CD14-positive monocyte (primary cell): Measurements from ENCODE around the gene MS4A7. TPM values are rescaled to one million over a fixed set of nuclear protein-coding genes. Genes with fewer than 3 reads are reported as not detected.

ENCODE experiments used
- DNase-seq, 3 donors: peaks; one replicate each; pipeline ENCODE4 v3.0.0-alpha.2; 2011 to 2022
- H2AFZ ChIP-seq: 2 replicates; pipeline ENCODE4 v1.6.0; 2012; ENCODE audit warnings: mild to moderate bottlenecking, low read depth, low read length, inconsistent platforms; ENCODE audit not compliant: insufficient read depth, poor library complexity, severe bottlenecking
- H3K27ac ChIP-seq, 2 donors: 1 replicate in 1 of 2; 2 replicates in 1 of 2; pipeline ENCODE4 v1.5.1; 2012 to 2013; ENCODE audit warnings: low read length in 2 of 2, control low read depth in 1 of 2, inconsistent platforms in 1 of 2, low read depth in 1 of 2, mild to moderate bottlenecking in 1 of 2
- H3K27me3 ChIP-seq, 2 donors: one replicate each; pipeline versions ENCODE4 v1.6.0 to v1.6.1; 2011 to 2013; ENCODE audit warnings: low read length in 2 of 2; ENCODE audit not compliant: control insufficient read depth in 2 of 2, insufficient read depth in 2 of 2
- H3K36me3 ChIP-seq, 2 donors: replicated peaks in 1 of 2; 1 replicate in 1 of 2; 2 replicates in 1 of 2; pipeline versions ENCODE4 v1.5.1 to v1.6.1; 2012 to 2013; ENCODE audit warnings: low read length in 2 of 2, control low read depth in 1 of 2, inconsistent platforms in 1 of 2, mild to moderate bottlenecking in 1 of 2; ENCODE audit not compliant: insufficient read depth in 2 of 2, control insufficient read depth in 1 of 2
- H3K4me1 ChIP-seq, 2 donors: 1 replicate in 1 of 2; 2 replicates in 1 of 2; pipeline versions ENCODE4 v1.5.1 to v1.6.1; 2012 to 2013; ENCODE audit warnings: low read length in 2 of 2, control low read depth in 1 of 2, inconsistent platforms in 1 of 2, mild to moderate bottlenecking in 1 of 2, moderate library complexity in 1 of 2; ENCODE audit not compliant: insufficient read depth in 2 of 2, control insufficient read depth in 1 of 2
- H3K4me2 ChIP-seq: replicated peaks from 2 replicates; pipeline ENCODE3; 2012; ENCODE audit warnings: low read length, moderate library complexity, mild to moderate bottlenecking; ENCODE audit not compliant: poor library complexity, severe bottlenecking; ENCODE audit errors: extremely low read depth
- H3K4me3 ChIP-seq, 3 experiments: fragments of 200-600 bp in 1 of 3; sonication (generic) in 1 of 3; replicated peaks in 1 of 3; 1 replicate in 2 of 3; 2 replicates in 1 of 3; pipeline ENCODE4 v1.5.1; 2011 to 2013; ENCODE audit warnings: low read length in 3 of 3, mild to moderate bottlenecking in 3 of 3, control low read depth in 2 of 3, low read depth in 2 of 3, inconsistent platforms in 1 of 3, moderate library complexity in 1 of 3
- H3K79me2 ChIP-seq: 2 replicates; pipeline ENCODE4 v1.6.0; 2012; ENCODE audit warnings: mild to moderate bottlenecking, control low read depth, inconsistent platforms, low read length, moderate library complexity; ENCODE audit not compliant: insufficient read depth
- H3K9ac ChIP-seq: 2 replicates; pipeline ENCODE4 v1.6.0; 2017; ENCODE audit warnings: low read length, mild to moderate bottlenecking; ENCODE audit not compliant: insufficient read depth, poor library complexity, severe bottlenecking
- H3K9me3 ChIP-seq, 2 donors: replicated peaks in 1 of 2; 1 replicate in 1 of 2; 2 replicates in 1 of 2; pipeline versions ENCODE4 v1.5.1 to v1.6.1; 2012 to 2013; ENCODE audit warnings: low read length in 2 of 2, control low read depth in 1 of 2; ENCODE audit not compliant: control insufficient read depth in 1 of 2, insufficient read depth in 1 of 2
- H4K20me1 ChIP-seq: 2 replicates; pipeline ENCODE4 v1.6.0; 2012; ENCODE audit warnings: mild to moderate bottlenecking, low read length, control low read depth, moderate library complexity; ENCODE audit not compliant: insufficient read depth
- H3K27ac Mint-ChIP-seq, 7 donors: one replicate each; pipeline ENCODE4 v1.8.0; 2020; ENCODE audit warnings: mild to moderate bottlenecking in 7 of 7, mixed read lengths in 7 of 7, moderate library complexity in 6 of 7, inconsistent platforms in 2 of 7
- H3K27me3 Mint-ChIP-seq, 3 donors: one replicate each; pipeline ENCODE4 v1.8.0; 2021 to 2022; ENCODE audit warnings: low read depth in 3 of 3, mild to moderate bottlenecking in 3 of 3, mixed read lengths in 3 of 3, moderate library complexity in 3 of 3, inconsistent platforms in 1 of 3
- H3K36me3 Mint-ChIP-seq, 2 donors: one replicate each; pipeline ENCODE4 v1.8.0; 2020; ENCODE audit warnings: mixed read lengths in 2 of 2, inconsistent platforms in 1 of 2, mild to moderate bottlenecking in 1 of 2
- H3K4me1 Mint-ChIP-seq: one replicate; pipeline ENCODE4 v1.8.0; 2020; ENCODE audit warnings: mild to moderate bottlenecking, mixed read lengths
- H3K4me3 Mint-ChIP-seq, 2 donors: one replicate each; pipeline ENCODE4 v1.8.0; 2020; ENCODE audit warnings: mild to moderate bottlenecking in 2 of 2, mixed read lengths in 2 of 2, moderate library complexity in 1 of 2
- H3K9me3 Mint-ChIP-seq, 7 donors: one replicate each; pipeline ENCODE4 v1.8.0; 2020 to 2022; ENCODE audit warnings: mixed read lengths in 7 of 7, mild to moderate bottlenecking in 6 of 7, moderate library complexity in 6 of 7, inconsistent platforms in 2 of 7
- WGBS: methylation state at CpG from one replicate; pipeline ENCODE4 v1.1.5; 2013; ENCODE audit warnings: missing lambda C conversion rate; ENCODE audit not compliant: insufficient coverage; 5-methylcytosine and 5-hydroxymethylcytosine counted together
- intact Hi-C, 2 donors: fragments of 100-400 bp; cut with micrococcal nuclease; formaldehyde crosslinking; loops; one replicate each; pipeline versions ENCODE4 v1.15.0 to v1.15.1; 2023
- polyA minus RNA-seq: library from RNA; depleted of rRNA, polyadenylated mRNA; stranded (reverse); fragments of >200 nt; gene quantifications from 2 replicates; pipeline ENCODE4 v1.2.3, GENCODE V29; 2012
- polyA plus RNA-seq, 3 donors: library from polyadenylated mRNA; depleted of rRNA in 1 of 3; unstranded in 2 of 3; stranded (reverse) in 1 of 3; fragments of 300-500 nt in 2 of 3; fragments of >200 nt in 1 of 3; fragmentation: Illumina TruSeq in 2 of 3; gene quantifications; 1 replicate in 2 of 3; 2 replicates in 1 of 3; pipeline ENCODE4 v1.2.3, GENCODE V29; 2012 to 2021
- total RNA-seq, 12 experiments: library from RNA in 1 of 12; stranded (reverse) in 1 of 12; fragments of 120-200 nt in 1 of 12; gene quantifications; one replicate each; pipeline ENCODE4 v1.2.4 and lab custom pipeline; 2013 to 2026; ENCODE audit warnings: mixed read lengths in 6 of 12, inconsistent platforms in 1 of 12
- TF ChIP-seq, protein P1 (sequence below): fragments of 200-600 bp; IDR thresholded peaks from one replicate; pipeline ENCODE4 v1.8.0; 2022; ENCODE audit warnings: antibody characterized with exemption, mild to moderate bottlenecking

Gene MS4A7, protein sequence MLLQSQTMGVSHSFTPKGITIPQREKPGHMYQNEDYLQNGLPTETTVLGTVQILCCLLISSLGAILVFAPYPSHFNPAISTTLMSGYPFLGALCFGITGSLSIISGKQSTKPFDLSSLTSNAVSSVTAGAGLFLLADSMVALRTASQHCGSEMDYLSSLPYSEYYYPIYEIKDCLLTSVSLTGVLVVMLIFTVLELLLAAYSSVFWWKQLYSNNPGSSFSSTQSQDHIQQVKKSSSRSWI
- 250 TPM for total RNA-seq (2013)
- polyA plus RNA-seq, result 100 to 1,000 TPM; 181 to 596 (median 504) TPM
- 125 and 214 TPM in 2 replicates for polyA minus RNA-seq
- total RNA-seq (lab: John Stamatoyannopoulos, UW), result 76.6 to 347 (median 245) reads per million in 11 experiments

DNA sequence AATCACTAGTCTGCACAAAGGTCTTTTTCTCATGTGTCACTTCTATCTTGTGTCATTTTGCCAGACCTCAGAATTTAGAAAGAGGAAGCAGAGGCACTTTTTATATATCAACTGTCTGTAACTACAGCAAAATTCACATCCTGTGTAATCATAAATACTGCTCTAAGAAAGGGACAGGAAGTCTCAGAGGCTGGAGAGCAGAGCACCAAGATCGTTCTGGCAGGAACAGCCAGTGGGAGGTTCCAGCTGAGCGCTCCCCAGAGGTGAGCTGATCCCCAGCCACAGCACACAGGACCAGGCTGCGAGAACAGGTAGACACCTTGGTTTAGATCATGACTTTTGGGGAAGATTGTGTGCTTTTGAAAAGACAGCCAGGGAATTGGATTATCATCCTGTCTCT, at the start of gene MS4A7:
TSS of gene MS4A7 (plus strand) at position 179 of the 400 bp plus-strand sequence. CDS start 4,610 bp downstream, outside the sequence.
- Histone ChIP-seq H3K79me2 (peaks cover 46% of the 10 kb centered on the region), H3K4me1 (peaks cover 56 to 77% of the 10 kb centered on the region in 2 donors), H3K27ac (peak within 1 kb of the TSS; percentile 95 to 99), H3K36me3 (peaks cover 7 to 23% of the 10 kb centered on the region in 2 donors), H2AFZ (no peak within 1 kb of the TSS), H3K9ac (peak within 1 kb of the TSS; percentile 90), H3K4me3 (peak within 1 kb of the TSS; percentile 64 to 92 (median 87)), H3K4me2 (peak within 1 kb of the TSS; percentile 94), H4K20me1 (no peaks in the 10 kb centered on the region), H3K9me3 (no peaks in the 10 kb centered on the region), H3K27me3 (no peaks in the 10 kb centered on the region)
- H3K9me3 Mint-ChIP-seq, result peaks cover 0 to 8% (median 4%) of the 10 kb centered on the region in 7 donors
- H3K4me3 Mint-ChIP-seq, result peak within 1 kb of the TSS; percentile 94 to 98
- peaks cover 38 to 52% of the 10 kb centered on the region in 2 donors for H3K36me3 Mint-ChIP-seq
- intact Hi-C loops, result no loop called here
- WGBS, result 0% methylated on average over 3 of the region's 3 CpGs
- peak within 1 kb of the TSS; percentile 97 to 100 (median 99) for H3K27ac Mint-ChIP-seq
- peaks cover 70% of the 10 kb centered on the region for H3K4me1 Mint-ChIP-seq
- TF ChIP-seq, protein P1, sequence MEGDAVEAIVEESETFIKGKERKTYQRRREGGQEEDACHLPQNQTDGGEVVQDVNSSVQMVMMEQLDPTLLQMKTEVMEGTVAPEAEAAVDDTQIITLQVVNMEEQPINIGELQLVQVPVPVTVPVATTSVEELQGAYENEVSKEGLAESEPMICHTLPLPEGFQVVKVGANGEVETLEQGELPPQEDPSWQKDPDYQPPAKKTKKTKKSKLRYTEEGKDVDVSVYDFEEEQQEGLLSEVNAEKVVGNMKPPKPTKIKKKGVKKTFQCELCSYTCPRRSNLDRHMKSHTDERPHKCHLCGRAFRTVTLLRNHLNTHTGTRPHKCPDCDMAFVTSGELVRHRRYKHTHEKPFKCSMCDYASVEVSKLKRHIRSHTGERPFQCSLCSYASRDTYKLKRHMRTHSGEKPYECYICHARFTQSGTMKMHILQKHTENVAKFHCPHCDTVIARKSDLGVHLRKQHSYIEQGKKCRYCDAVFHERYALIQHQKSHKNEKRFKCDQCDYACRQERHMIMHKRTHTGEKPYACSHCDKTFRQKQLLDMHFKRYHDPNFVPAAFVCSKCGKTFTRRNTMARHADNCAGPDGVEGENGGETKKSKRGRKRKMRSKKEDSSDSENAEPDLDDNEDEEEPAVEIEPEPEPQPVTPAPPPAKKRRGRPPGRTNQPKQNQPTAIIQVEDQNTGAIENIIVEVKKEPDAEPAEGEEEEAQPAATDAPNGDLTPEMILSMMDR, result no peak
- H3K27me3 Mint-ChIP-seq, result peaks cover 0 to 4% (median 0%) of the 10 kb centered on the region in 3 donors
- DNase-seq, result peak; percentile 89 to 96 (median 92)

DNA sequence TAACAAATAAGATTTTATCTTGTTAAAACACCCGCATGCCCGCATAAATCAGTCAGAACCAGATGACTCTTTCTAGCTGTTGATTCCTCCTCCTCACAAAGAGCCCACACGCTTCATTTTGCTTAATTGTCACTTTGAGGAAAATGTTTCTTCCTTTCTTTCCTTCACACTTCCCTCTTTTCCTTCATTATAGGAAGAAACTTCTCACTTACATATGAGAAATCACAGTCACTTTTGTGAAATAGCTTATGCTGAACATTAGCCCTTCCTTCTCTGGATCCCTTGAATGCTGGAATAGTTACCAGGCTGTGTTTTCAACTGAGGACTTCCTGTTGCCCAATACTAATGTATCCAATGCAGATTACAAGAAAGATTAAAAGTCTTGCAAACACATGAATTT, 45.5 kb upstream of the MS4A7 start:
- intact Hi-C loops, result loop anchor here in 1 of 2 donors (5.0 kb wide), 1 partner anchor 66 kb away; no protein-coding TSS in a partner anchor
- peaks cover 33% of the 10 kb centered on the region for H3K4me1 Mint-ChIP-seq
- no peak overlapping the region for H3K9ac ChIP-seq
- peak overlapping the region in 1 of 2 donors; percentile 7 for H3K27ac ChIP-seq
- H4K20me1 ChIP-seq, result no peaks in the 10 kb centered on the region
- H3K4me3 ChIP-seq, result peak overlapping the region in 1 of 3 experiments; percentile 17
- no peaks in the 10 kb centered on the region for H3K36me3 Mint-ChIP-seq
- TF ChIP-seq, protein P1, result no peak
- H3K79me2 ChIP-seq, result no peaks in the 10 kb centered on the region
- peak in 2 of 3 donors; percentile 20 to 44 for DNase-seq
- H3K36me3 ChIP-seq, result no peaks in the 10 kb centered on the region
- peaks cover 0 to 3% (median 0%) of the 10 kb centered on the region in 3 donors for H3K27me3 Mint-ChIP-seq
- no peak overlapping the region for H2AFZ ChIP-seq
- WGBS, result no CpG with 5 or more reads among the region's 3 CpGs
- H3K9me3 ChIP-seq, result no peaks in the 10 kb centered on the region
- H3K9me3 Mint-ChIP-seq, result peaks cover 0 to 15% (median 6%) of the 10 kb centered on the region in 7 donors
- no peaks in the 10 kb centered on the region for H3K27me3 ChIP-seq
- peak overlapping the region in 1 of 2 donors; percentile 6 for H3K4me3 Mint-ChIP-seq
- H3K4me2 ChIP-seq, result peak overlapping the region; percentile 32
- peaks cover 34 to 40% of the 10 kb centered on the region in 2 donors for H3K4me1 ChIP-seq
- H3K27ac Mint-ChIP-seq, result peak overlapping the region; percentile 6 to 76 (median 57)
